ENCODE results near the gene MGAT5.
"Not testable (repeated sequence)": the region's sequence is repeated elsewhere in the genome, so short reads cannot be mapped to it uniquely, and the experiment has no call there.

Gene MGAT5

DNA sequence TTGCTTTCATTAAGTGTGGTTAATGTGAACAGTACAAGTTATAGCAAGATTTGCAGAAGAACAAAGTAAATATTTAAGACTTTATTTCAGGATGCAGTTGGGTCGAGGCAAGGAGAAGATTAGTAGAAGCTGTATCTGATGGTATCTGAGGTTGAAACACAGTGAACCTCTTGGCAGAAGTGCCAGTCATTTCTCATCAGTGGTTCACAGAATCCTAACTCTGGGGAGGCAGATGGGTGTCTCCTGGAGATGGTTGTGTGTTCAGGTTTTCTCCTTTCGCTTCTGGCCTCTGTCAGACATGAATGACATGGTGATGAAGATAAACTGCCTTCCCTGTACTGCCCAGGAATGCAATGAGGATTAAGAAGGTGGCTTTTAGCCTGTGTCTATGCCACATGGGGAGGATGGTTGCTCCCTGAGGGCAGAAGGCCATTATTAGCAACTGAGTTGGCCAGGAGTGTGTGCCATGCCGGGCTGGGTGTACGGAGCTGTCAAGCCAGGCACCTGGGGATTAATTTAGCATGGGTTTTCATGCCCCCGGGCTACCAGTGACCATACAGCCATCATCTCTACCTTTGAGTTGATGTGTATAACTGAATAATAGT, 28.0 kb downstream of the MGAT5 start:
- DNase-seq, result no peak

DNA sequence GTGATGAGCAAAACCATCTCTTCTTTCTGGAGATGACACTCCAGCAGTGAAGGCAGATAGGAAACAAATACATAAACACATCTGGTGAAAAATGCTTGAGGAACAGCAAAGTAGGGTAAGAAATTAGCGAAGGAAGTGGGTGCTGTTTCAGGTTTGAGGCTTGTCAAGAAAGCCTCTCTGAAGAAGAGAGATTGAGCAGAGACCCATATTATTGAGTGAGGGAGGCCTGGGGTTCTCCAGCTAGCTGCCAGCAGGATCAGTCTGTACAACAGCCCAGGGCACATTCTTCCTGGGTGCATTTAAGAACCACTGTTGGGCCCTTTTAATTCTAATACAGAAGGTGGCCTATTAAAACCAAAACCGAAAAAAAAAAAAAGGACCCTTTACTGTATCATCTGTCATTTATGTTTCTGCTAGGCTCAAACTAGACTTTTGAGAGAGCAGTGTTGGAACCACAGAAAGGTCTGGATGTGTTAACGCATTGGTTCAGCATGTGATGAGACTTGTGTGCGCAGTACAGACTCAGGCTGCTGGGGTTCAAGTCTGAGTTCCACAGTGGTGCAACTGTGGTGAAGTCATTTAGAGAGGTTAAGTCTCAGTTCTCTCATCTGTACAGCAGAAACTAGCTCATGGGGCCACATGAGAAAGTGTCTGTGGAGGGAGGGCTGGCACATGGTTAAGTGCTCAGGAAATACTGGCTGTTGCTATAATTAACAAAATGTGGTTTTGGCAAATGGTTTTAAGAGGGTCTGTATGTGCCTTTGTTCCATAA, 28.9 kb downstream of the MGAT5 start:
- peak in 1 of 2 donors; percentile 31 for DNase-seq

DNA sequence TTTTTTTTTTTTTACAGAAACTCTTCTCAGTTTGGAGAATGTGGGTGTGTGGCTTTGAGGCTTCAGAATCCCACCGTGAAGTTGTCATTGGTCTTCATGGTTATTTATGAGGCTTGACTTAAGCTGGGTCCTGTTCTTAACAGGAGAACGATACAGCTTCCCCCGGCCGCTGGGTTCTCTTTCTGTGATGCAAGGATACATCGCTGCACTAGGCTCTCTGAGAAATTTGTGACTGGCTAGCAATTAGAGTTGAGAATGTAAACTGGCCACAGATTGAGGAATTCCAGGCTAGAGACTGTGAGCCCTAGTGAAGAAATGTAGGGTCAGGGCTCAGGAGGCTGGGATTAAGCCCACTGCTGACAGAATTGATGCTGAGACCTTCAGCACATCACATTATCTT, 29.8 kb downstream of the MGAT5 start:
- no peak for DNase-seq

DNA sequence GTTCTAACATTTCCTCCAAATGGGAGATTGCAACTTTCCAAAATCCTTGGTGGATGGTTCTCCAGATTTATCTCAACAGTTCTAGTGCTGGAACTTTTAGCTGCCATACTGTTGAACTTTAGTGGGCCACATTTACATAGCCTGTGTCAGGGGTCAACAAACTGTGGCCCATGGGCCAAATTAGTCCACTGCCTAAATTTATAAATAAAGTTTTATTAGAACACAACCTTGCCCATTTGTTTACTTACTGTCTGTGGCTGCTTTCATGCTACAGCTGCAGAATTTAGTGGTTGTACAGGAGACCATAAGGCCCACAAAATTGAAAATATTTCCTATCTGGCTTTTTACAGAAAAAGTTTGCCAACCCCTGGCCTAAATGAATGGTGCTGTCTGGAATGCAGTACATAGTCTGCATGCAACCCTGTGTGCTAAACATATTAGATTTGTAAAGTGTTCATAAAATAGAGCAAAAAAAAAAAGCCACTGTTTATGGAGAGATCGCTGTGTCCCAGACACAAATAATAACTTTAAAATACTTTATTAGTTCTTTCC, 30.3 kb downstream of the MGAT5 start:
- DNase-seq, result no peak

DNA sequence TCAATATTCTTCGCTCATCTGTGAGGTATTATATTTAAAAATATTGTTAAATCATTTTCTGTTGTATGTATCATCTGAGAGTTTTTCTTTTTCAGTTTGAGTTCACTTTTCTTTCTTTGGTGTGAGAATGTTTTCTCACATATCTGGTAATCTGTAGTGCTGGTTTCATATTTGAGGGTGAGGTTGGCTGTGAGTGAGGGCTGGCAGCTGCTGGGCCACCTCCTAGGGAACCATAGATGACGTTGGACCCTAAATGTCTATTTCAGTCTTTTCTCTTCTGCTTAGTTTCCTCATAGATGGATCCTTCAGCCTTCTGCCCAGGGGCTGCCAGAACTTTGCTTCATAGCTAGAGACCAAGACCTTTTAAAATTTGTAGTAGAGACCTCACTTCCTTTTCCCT, 33.5 kb downstream of the MGAT5 start:
- no peak for DNase-seq

DNA sequence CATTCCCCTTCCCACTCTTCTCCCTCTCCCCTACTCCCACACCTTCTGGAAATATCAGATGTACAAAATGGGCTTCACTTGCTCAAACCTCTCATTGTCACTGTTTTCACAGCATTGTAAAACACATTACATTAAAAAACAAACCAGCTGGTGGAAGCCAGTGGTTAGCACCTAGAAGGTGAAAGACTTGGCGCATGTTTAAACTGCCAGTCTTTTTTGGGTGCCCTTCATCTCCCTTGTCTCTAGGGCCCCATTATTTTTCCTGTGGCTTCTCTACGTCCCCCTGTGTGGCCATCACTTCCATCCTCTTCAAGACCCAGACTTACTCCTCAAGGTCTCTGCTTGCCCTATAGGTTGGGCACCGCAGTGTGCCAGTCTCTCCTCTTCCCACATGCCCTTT, 34.9 kb downstream of the MGAT5 start:
- no peak for DNase-seq

DNA sequence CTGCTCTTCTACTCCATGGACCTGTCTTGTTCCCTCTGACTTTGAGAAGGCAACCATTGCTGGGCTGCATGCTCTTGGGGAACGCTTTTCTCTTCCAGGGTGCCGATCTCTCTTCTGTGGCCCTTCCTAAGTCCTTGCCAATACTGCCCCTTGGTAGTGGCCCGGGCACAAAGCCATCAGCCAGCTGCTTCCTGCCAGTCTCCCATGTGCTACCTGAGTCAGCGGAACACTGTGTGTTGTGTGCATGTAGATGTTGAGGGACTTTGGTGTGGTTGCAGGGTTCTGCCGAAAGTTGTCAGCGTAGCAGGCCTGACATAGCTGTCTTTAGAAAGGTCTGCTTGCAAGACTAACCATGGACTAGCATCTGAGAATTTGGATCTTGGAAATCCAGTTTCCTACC, 35.4 kb downstream of the MGAT5 start:
- no peak for DNase-seq

DNA sequence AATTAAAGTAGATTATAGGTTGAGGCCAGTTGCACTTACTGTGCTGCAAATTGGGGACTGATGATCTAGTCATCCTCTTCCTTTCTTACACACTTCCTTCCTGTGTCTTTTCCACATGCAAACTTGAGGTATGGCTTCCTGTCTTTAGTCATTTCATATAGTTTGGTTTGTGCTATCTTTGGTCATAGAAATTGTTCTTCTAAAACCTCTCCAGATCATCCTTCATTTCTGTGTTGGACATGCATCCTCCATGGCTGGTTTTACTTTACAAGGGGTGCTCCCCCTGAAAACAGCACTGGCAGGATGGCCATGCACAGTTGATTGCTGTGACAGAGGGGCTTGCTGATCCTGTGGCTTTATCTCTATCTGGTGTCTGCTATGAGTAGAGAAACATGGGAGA, 36.5 kb downstream of the MGAT5 start:
- DNase-seq, result no peak

DNA sequence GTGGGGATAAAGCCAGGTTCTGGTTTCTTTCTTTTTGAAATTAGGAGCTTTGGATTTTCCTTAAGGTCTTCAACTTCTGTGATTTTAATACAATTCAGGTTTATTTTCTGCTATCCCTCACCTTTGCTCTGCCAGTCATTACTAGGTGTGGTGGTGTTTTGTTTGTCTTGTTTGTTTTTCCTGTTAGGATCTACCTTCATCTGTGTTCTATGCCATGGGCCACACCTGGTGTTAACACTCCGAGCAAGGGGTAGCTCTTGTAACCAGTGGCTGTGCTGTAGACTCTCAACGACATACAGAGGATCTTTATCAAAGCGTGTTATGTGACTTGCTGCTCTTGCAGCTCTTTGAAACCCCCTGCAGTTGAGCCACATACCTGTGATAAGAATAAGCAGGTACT, 38.6 kb downstream of the MGAT5 start:
- DNase-seq, result no peak

DNA sequence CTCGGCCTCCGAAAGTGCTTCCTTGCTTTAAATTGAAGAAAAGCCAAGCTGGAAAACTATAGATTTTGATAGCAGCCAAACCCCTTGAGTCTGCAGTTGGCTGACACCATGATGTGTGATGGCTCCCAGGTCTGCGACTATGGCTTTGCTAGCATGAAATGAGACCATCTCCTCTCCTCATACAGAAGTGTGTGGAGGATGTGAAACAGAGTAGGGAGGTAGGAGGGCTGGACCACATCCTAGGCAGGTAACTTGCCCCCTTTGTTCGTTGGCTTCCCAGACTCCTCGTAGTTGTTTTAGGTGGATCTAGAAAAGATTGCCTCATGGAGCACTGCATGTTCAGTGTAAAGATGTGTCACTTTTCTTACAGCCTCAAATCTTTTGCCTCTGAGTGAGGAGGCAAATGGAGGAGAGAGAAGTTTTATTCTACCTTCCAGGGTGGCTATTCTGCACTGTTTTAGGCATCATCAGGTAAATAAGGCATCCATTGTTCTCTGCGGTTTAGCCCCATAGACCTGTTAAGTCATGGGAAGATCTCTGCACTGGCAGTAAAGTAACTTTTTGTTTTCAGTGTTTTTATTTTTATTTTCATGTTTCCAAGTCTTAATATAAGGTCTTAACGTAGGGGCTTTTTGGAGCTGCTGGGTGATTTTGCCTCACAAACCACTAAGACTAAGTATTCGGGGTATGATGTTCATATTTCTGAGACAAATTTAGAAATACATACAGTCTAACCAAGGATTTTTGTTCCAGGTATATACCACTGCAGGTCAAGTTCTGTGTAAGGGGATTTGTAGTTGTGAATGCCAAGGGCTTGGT, 40.1 kb downstream of the MGAT5 start:
- no peak for DNase-seq

DNA sequence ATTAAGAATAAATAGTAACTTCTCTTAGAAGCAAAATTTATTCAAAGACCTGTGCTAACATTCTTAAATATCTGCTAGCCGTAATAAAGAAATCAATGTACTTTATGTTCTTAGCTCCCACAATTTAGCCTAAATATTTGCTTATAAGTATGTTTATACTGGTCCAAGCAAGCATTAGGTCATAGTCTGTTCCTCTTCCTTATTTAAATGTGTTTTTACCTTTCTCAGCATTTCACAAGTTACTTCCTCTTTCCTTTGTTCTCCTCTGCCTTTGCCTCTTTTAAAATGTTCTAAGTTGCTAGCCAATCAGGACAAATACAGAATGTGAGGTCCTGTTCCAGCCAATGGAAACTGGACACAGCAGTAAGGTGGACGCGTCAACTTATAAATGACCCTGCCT, 40.7 kb downstream of the MGAT5 start:
- DNase-seq, result not testable (repeated sequence)

DNA sequence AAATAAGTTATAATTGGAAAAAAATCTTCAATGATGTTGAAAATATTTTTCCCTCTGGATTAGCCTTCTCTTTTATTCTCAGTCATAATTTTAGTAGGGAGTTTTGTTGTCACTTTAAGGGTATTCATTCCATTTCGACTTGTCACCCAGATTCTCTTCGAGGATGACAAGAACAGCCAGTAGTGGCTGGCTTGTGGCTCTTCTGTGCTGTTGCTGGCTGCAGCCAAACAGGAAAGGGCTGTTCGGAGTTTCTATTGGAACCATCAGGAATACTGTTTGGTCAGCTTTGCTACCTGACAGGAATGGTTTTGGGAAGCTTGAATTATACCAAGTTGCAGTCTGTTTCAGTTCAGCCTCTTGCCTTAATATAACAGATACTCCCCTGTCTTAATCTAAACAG, 41.6 kb downstream of the MGAT5 start:
- DNase-seq, result no peak

DNA sequence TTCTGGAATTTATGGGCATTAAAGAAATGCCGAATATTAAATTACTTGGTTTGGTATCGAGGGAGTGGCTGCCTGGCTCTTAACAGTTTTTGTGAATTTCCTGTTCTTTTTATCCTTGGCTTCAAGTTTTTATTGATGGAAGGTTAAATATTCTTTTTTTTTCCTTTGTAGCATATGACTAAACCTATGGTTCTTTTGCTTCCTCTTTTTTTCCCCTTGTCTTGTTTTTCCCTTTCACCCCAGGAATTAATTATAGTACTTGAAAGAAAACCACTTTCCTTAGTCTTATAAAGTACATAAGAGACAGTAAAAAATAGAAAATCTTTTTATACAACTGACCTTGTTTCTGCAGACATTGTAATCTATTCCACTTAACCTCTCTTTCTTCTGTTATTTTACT, 42.4 kb downstream of the MGAT5 start:
- no peak for DNase-seq

DNA sequence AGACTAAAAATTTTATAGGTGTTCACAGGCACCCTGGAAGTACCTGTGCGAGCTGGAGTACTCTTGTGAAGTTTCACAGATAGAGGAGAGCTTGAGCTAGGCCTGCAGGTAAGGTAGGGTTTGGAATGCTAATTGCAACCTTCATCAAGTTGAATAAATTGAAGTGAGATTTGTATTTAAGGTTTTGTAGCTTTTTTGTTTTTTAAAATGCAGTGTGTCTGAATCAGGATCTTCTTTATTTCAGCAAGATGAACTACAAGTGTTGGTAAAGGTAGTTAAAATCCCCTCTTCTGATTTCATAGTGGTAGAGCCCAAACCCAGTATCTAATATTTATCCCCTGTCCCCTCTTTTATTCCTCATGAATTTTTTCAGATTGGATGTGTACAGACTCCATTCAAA, 45.5 kb downstream of the MGAT5 start:
- no peak for DNase-seq

DNA sequence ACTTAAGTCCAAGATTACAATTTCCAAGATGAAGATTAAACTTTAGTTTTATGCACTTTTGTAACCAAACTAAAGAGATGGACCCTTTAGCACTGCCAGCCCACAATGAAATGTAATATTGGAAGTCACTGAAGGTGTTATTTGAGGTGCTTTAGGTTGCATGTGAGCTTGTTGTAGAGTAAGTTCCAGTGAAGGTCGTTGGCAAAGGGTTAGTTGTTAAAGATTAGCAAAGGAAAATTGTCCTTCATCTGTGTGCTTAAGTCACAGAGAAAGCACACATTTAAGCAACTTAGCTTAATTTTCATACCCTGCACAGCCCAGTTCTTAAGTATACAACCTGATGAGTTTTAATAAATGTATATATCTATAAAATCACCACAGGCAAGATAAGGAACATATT, 46.7 kb downstream of the MGAT5 start:
- no peak for DNase-seq

DNA sequence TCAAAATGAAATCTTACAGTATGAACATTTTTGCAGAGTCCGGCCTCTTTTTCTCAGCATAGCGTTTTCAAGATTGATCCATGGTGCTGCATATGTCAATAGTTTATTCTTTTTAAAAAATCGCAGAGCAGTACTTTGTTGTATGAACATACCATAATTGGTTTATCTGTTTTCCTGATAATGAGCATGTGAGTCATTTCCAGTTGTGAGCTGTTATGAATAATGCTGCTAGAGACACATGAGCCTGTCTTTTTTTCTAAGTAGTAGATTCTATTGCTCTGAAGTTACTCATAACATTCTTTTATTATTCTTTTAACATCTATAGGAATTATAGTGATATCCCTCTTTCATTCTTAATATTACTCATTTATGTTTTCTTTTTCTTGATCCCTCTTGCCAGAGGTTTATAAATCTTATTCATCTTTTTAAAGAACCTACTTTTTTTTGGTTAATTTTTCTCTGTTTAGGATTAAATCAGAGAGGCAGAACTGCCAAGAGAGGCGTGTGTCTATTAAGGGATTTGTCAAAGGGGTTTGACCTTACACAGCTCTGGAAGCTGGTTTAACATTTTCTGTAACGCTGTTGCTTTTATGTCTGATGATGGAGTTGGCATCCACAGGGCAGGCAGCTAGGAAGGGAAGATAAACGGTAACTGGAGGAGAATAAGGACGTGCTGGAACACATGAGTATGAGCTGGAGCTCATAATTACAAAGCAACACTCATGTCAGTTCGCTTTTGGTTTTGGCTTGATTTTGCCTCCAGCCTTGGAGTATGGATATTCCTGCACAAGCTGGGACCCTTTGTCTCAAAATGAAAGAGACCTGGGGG, 47.4 kb downstream of the MGAT5 start:
- DNase-seq, result no peak

DNA sequence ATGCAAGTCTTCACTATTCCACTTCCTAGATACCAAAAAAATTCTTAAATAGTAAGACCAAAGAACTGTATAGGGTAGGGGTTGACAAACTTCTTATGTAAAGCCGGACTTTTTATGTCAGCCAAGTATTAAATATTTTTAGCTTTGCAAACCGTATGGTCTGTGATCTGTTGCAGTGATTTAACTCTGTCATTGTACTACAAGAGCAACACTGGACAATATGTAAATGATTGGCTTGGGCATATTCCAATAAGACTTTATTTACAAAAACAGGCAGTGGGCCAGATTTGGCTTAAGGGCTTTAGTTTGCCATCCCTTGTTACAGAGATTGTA, 48.0 kb downstream of the MGAT5 start:
- no peak for DNase-seq

DNA sequence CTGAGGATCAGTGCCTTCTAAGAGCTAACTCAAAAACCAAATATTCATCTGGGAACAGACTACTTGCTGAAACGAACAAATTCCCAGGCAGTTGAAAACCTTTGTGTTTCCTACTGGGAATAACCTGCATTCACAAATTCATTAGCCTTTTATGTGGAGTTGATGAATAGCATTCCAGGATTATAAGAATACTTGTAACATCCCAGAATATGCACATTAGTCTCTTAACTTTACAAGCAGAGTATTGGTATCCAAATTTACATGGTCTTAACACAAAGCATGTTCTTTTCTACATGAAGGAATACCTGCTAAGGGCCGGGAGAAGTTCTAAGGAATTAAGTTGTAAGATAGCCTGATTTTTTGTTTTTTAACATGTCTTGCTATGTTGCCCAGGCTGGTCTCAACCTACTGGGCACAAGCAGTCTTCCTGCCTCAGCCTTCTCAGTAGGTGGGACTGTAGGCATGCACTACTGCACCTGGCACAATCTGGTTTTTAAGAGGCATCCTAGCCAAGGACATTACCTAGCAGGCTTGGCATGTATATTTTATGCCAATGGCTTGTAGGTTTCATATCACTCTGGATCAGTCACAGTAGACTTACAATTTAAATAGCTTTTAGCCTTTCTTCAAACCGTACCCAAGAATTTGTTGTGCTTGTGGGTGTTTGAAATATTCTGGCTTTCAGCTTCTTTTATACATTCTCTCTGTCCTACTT, 50.7 kb downstream of the MGAT5 start:
- DNase-seq, result no peak

DNA sequence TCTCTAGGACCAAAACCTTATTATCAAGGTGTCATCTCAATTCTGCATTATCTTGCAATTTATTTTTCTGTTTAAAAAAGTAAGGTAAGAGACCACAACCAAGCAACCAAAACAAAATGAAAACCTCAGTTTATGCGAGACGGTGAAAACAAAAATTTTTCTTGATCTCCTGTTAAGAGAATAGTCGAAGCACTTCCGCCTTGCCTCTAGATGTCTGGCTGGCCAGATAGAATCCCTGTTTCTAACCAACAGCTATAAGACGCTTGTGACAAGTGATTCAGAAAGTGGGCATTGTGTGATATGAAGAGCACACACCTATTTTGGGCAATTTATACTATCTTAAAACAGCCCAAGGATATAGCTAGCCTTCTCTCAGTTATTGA, 51.2 kb downstream of the MGAT5 start:
- no peak for DNase-seq

DNA sequence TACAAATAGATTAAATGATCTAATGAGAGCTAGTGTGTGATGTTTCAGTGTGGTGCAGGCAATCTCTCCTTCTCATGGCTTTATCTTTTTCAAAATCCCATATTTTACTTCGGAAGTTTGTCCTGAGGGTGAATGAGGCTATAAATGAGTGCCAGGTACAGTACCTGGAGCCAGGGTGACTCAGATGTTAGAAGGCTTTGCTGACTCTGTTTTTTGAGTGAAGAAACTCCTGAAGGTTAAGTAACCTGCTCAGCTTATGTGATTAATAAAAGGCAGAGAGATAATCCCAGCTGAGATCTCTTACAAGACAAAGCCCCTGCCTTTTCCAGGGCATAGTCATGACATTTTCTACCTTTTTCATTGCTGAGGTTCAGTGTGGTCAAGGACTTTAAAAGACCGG, 52.6 kb downstream of the MGAT5 start:
- DNase-seq, result no peak

DNA sequence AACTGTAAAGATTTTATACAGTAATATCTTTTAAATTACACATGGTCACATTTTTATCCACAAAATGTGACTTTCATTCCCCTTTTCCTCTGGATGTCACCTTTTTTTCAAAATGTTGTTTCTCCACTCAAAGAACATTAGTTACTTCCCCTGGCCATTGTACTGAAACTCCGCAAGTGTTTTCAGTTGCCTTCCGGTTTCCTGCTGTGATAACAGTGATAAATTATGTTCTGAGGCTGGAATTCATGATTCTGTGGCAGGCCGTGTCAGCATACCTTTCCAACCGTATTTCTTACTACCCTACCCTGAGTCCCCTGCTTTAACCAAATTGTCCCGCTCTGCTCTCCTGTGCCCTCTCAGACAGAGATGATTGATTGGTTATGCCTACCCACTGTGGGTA, 53.5 kb downstream of the MGAT5 start:
- DNase-seq, result no peak
